Endothelial cell of umbilical vein (primary cell): Measurements from ENCODE around the gene LRRC3C. TPM values are rescaled to one million over a fixed set of nuclear protein-coding genes. Genes with fewer than 3 reads are reported as not detected.

ENCODE experiments used
- BruUV-seq: library from RNA; stranded (reverse); fragments of 400-500 nt; replicated peaks from 2 replicates; lab custom pipeline; 2021; lab: Mats Ljungman, UMichigan
- CTCF ChIA-PET: fragments of 300-600, 350-600 bp; sonication (Branson Sonifier 250); formaldehyde crosslinking; loops from one replicate; lab custom pipeline; 2021; ENCODE audit warnings: antibody characterized with exemption, inconsistent platforms; lab: Charles Lee
- POLR2A ChIA-PET: fragments of 300-600, 350-600 bp; sonication (Branson Sonifier 250); formaldehyde crosslinking; loops from one replicate; lab custom pipeline; 2021; ENCODE audit warnings: antibody characterized with exemption, inconsistent platforms; lab: Charles Lee
- DNase-seq: peaks from one replicate; pipeline ENCODE4 v3.0.0-alpha.2; 2011; ENCODE audit warnings: low read depth, low spot score
- FAIRE-seq: peaks from 2 replicates; lab custom pipeline; 2011; peaks lifted over from hg19 to GRCh38; lab: Jason Lieb, UNC
- H2AFZ ChIP-seq: 2 replicates; pipeline ENCODE4 v1.6.0; 2012; ENCODE audit warnings: low read depth, low read length, control low read depth, inconsistent platforms
- H3K27ac ChIP-seq: 2 replicates; pipeline ENCODE4 v1.5.1; 2011; ENCODE audit warnings: low read depth, mild to moderate bottlenecking, control low read depth, low read length, moderate library complexity; ENCODE audit not compliant: insufficient read depth
- H3K27me3 ChIP-seq, 2 experiments: 2 replicates each; pipeline versions ENCODE4 v1.6.0 to v1.6.1; 2011; ENCODE audit warnings: low read length in 2 of 2, mixed read lengths in 1 of 2; ENCODE audit not compliant: control insufficient read depth in 2 of 2, insufficient read depth in 2 of 2
- H3K36me3 ChIP-seq, 2 experiments: 2 replicates in 1 of 2; 3 replicates in 1 of 2; pipeline ENCODE4 v1.5.1; 2011; ENCODE audit warnings: low read length in 2 of 2, mild to moderate bottlenecking in 1 of 2, moderate library complexity in 1 of 2; ENCODE audit not compliant: control insufficient read depth in 2 of 2, insufficient read depth in 2 of 2; ENCODE audit errors: extremely low read depth in 1 of 2
- H3K4me1 ChIP-seq: 3 replicates; pipeline ENCODE4 v1.5.1; 2011; ENCODE audit warnings: mild to moderate bottlenecking, low read length; ENCODE audit not compliant: control insufficient read depth, insufficient read depth; ENCODE audit errors: extremely low read depth
- H3K4me2 ChIP-seq: 2 replicates; pipeline ENCODE4 v1.6.1; 2011; ENCODE audit warnings: low read length, control low read depth, mixed read lengths; ENCODE audit not compliant: insufficient read depth
- H3K4me3 ChIP-seq, 3 experiments: fragments of 200-600 bp in 1 of 3; sonication (generic), shearing (Covaris generic) in 1 of 3; replicated peaks in 1 of 3; 2 replicates each; pipeline ENCODE4 v1.5.1; 2011 to 2016; ENCODE audit warnings: control low read depth in 3 of 3, low read length in 3 of 3, mild to moderate bottlenecking in 2 of 3, inconsistent platforms in 1 of 3, low read depth in 1 of 3, moderate library complexity in 1 of 3; ENCODE audit not compliant: insufficient read depth in 1 of 3
- H3K79me2 ChIP-seq: 2 replicates; pipeline ENCODE4 v1.6.0; 2012; ENCODE audit warnings: low read length, inconsistent platforms; ENCODE audit not compliant: control insufficient read depth, insufficient read depth
- H3K9ac ChIP-seq: replicated peaks from 2 replicates; pipeline ENCODE3; 2011; ENCODE audit warnings: low read length, control low read depth; ENCODE audit not compliant: insufficient read depth; ENCODE audit errors: extremely low read depth
- H3K9me1 ChIP-seq: replicated peaks from 3 replicates; pipeline ENCODE4 v1.6.0; 2011; ENCODE audit warnings: mild to moderate bottlenecking, low read length; ENCODE audit not compliant: control insufficient read depth, insufficient read depth; ENCODE audit errors: extremely low read depth
- H3K9me3 ChIP-seq: replicated peaks from 2 replicates; pipeline ENCODE4 v1.5.1; 2012; ENCODE audit warnings: low read length, inconsistent platforms; ENCODE audit not compliant: control insufficient read depth, insufficient read depth
- H4K20me1 ChIP-seq: replicated peaks from 2 replicates; pipeline ENCODE3; 2011; ENCODE audit warnings: mild to moderate bottlenecking, low read length; ENCODE audit not compliant: control insufficient read depth, insufficient read depth; ENCODE audit errors: extremely low read depth
- CTCF ChIP-seq, 2 donors: IDR thresholded peaks; 1 replicate in 1 of 2; 2 replicates in 1 of 2; pipeline ENCODE4 v1.5.1; 2011; ENCODE audit warnings: low read length in 2 of 2, mild to moderate bottlenecking in 2 of 2, moderate library complexity in 2 of 2, control low read depth in 1 of 2, inconsistent platforms in 1 of 2, low read depth in 1 of 2; ENCODE audit not compliant: insufficient read depth in 1 of 2; ENCODE audit errors: extremely low read depth in 1 of 2
- EZH2 ChIP-seq: IDR thresholded peaks from 2 replicates; pipeline ENCODE4 v1.6.1; 2012; ENCODE audit warnings: borderline replicate concordance, low read depth, mild to moderate bottlenecking, moderate library complexity, low read length, inconsistent platforms; ENCODE audit not compliant: severe bottlenecking
- FOS ChIP-seq: IDR thresholded peaks from 2 replicates; pipeline ENCODE4 v1.6.1; 2011; ENCODE audit warnings: mild to moderate bottlenecking, low read length, moderate library complexity, borderline replicate concordance; ENCODE audit not compliant: insufficient read depth
- GATA2 ChIP-seq: IDR thresholded peaks from 2 replicates; pipeline ENCODE4 v1.7.0; 2011; ENCODE audit warnings: low read depth, mild to moderate bottlenecking, moderate library complexity, mixed read lengths, low read length; ENCODE audit not compliant: insufficient read length, insufficient read depth
- JUN ChIP-seq: IDR thresholded peaks from 2 replicates; pipeline ENCODE4 v1.6.1; 2011; ENCODE audit warnings: borderline replicate concordance, low read depth; ENCODE audit not compliant: insufficient read length, insufficient read depth
- MYC ChIP-seq: IDR thresholded peaks from one replicate; pipeline ENCODE4 v1.6.1; 2011; ENCODE audit warnings: mild to moderate bottlenecking, low read depth, low read length
- POLR2A ChIP-seq: IDR thresholded peaks from 2 replicates; pipeline ENCODE4 v1.6.1; 2012; ENCODE audit warnings: low read depth, mild to moderate bottlenecking, control low read depth, low read length
- dilution Hi-C: fragments of 300-500 bp; cut with MboI; formaldehyde crosslinking; loops from one replicate; pipeline ENCODE4 v1.15.0; 2019; ENCODE audit warnings: low sequenced_read_pairs; ENCODE audit not compliant: extremely low pct_ligation_motif_present
- intact Hi-C: fragments of 100-400 bp; cut with micrococcal nuclease; formaldehyde crosslinking; loops from one replicate; pipeline ENCODE4 v1.10.0; 2022
- polyA plus RNA-seq, 4 experiments: library from polyadenylated mRNA; depleted of rRNA in 3 of 4; stranded (reverse) in 3 of 4; unstranded in 1 of 4; fragments of >200 nt; gene quantifications; 2 replicates each; pipeline versions ENCODE4 v1.2.1 to v1.2.3, GENCODE V29; 2011 to 2012; ENCODE audit warnings: missing spikeins in 1 of 4
- total RNA-seq: library from RNA; stranded (reverse); gene quantifications from 2 replicates; pipeline ENCODE4 v1.2.3, GENCODE V29; 2021
- TF ChIP-seq, protein P1 (sequence below): IDR thresholded peaks from 2 replicates; pipeline ENCODE4 v1.6.1; 2011; ENCODE audit not compliant: insufficient read depth, insufficient read length

The LRRC3C gene
- total and polyA plus RNA-seq, 2 donors (not counting 3 experiments of a cell fraction or from before 2014, with no cell fraction given) = not detected

GRCh38 chr17:39924691-39925055 lies 2.9 kb upstream of the LRRC3C start:
- no TSS peak for BruUV-seq
- POLR2A ChIA-PET = no interaction called here
- no peak for FAIRE-seq

More at GRCh38 chr17:39924691-39925055, 2.9 kb upstream of the LRRC3C start:
- no peak overlapping the region for H3K4me2 ChIP-seq
- intact Hi-C loops (no loop called here), dilution Hi-C loops (no loop called here)
- H3K4me3 ChIP-seq = no peak overlapping the region
- no peak overlapping the region for H3K9ac ChIP-seq
- H3K27ac ChIP-seq = no peak overlapping the region
- peaks cover 35% of the 10 kb centered on the region for H3K4me1 ChIP-seq
- no peaks in the 10 kb centered on the region for H3K9me3 ChIP-seq
- no peaks in the 10 kb centered on the region for H4K20me1 ChIP-seq
- peaks cover 5 to 29% of the 10 kb centered on the region in 2 experiments for H3K36me3 ChIP-seq
- no peak overlapping the region for H2AFZ ChIP-seq
- CTCF ChIA-PET = interaction anchor here (1.0 to 1.3 kb wide), 5 partner anchors 10 to 377 kb away, joined by 3 to 6 read pairs (median 3); partner anchors contain the start of gene PSMD3
- peaks cover 24% of the 10 kb centered on the region for H3K79me2 ChIP-seq
- TF ChIP-seq CTCF (IDR thresholded peaks at IDR 0.05; ENCODE audit: extremely low read depth in 1 of 2, insufficient read depth in 1 of 2, low read depth in 1 of 2, low read length in 2 of 2) (no peak), FOS (no peak), MYC (no peak), GATA2 (no peak), POLR2A (no peak), JUN (no peak), EZH2 (no peak)
- TF ChIP-seq, protein P1, sequence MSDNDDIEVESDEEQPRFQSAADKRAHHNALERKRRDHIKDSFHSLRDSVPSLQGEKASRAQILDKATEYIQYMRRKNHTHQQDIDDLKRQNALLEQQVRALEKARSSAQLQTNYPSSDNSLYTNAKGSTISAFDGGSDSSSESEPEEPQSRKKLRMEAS = no peak
- H3K27me3 ChIP-seq = no peaks in the 10 kb centered on the region
- H3K9me1 ChIP-seq = no peaks in the 10 kb centered on the region
- no peak for DNase-seq
